ENCODE data around the gene SMYD3. TPM values are rescaled to one million over a fixed set of nuclear protein-coding genes. Genes with fewer than 3 reads are reported as not detected.

Gene SMYD3
- total RNA-seq, 1 donor from 2014 or later = 23.5 TPM

DNA sequence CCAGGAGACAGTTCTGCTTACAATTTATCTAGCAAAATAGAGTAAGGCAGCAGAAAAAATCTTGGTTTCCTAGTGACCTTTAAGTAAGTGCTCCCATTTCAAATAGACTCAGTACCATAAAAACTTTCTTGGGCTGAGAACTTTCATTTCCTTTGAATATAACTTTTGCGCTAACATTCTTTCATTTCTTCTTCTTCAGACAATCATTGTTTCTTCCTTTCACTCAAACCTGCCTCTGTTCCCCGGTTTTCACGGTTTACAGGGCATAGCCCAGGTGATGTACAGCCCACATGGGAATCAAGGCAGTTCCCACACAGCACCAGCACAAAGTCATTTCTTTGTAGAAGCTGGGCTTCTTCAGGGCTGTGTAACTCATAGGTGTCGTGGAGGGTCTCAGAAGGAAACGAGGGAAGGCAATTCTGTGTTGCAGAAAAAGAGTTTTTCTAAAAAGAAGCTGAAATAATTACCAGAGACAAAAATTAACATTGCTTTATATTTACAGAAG is 611.6 kb downstream of the SMYD3 start:
- H3K27ac ChIP-seq (ENCODE audit: low read depth, low read length) = no peak overlapping the region
- no peak overlapping the region for H3K4me3 ChIP-seq (ENCODE audit: low read length in 3 of 3)
- H3K9ac ChIP-seq (ENCODE audit: low read depth in 1 of 3, low read length in 3 of 3) = no peak overlapping the region
- no peaks in the 10 kb centered on the region for H3K36me3 ChIP-seq (ENCODE audit: control insufficient read depth in 3 of 3, insufficient read depth in 3 of 3, low read length in 3 of 3)
- peaks cover 0 to 3% (median 0%) of the 10 kb centered on the region in 3 donors for H3K9me3 ChIP-seq (ENCODE audit: control insufficient read depth in 3 of 3, low read length in 3 of 3)
- H3K4me1 ChIP-seq (ENCODE audit: control insufficient read depth in 3 of 3, insufficient read depth in 3 of 3, low read length in 3 of 3) = peaks cover 0 to 4% (median 4%) of the 10 kb centered on the region in 3 donors
- no peaks in the 10 kb centered on the region for H3K27me3 ChIP-seq (ENCODE audit: control insufficient read depth in 3 of 3, insufficient read depth in 3 of 3, low read length in 3 of 3)

DNA sequence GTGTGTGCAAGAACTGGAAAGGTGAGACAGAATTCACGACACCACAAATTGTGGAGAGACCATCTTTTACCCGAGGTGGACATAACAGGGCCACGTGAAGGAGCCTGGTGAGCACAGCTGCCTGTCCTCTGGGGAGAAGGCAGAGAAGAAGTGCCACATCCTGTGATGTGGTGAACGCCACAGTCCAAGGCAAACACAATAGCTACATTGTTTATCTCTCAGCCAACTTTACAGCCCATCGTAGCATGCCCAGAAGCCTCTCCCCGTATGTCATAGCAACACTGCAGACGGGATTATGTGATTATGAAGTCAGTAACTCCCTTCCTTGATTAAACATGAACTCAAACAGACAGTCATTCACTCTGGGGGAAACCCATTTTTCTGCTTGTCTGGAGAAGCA is 612.2 kb downstream of the SMYD3 start:
- H3K27ac ChIP-seq (ENCODE audit: low read depth, low read length) = no peak overlapping the region
- H3K9me3 ChIP-seq (ENCODE audit: control insufficient read depth in 3 of 3, low read length in 3 of 3) = peaks cover 0 to 3% (median 0%) of the 10 kb centered on the region in 3 donors
- H3K27me3 ChIP-seq (ENCODE audit: control insufficient read depth in 3 of 3, insufficient read depth in 3 of 3, low read length in 3 of 3) = no peaks in the 10 kb centered on the region
- H3K9ac ChIP-seq (ENCODE audit: low read depth in 1 of 3, low read length in 3 of 3) = no peak overlapping the region
- H3K4me3 ChIP-seq (ENCODE audit: low read length in 3 of 3) = no peak overlapping the region
- H3K4me1 ChIP-seq (ENCODE audit: control insufficient read depth in 3 of 3, insufficient read depth in 3 of 3, low read length in 3 of 3) = peaks cover 0 to 4% (median 4%) of the 10 kb centered on the region in 3 donors
- H3K36me3 ChIP-seq (ENCODE audit: control insufficient read depth in 3 of 3, insufficient read depth in 3 of 3, low read length in 3 of 3) = no peaks in the 10 kb centered on the region

DNA sequence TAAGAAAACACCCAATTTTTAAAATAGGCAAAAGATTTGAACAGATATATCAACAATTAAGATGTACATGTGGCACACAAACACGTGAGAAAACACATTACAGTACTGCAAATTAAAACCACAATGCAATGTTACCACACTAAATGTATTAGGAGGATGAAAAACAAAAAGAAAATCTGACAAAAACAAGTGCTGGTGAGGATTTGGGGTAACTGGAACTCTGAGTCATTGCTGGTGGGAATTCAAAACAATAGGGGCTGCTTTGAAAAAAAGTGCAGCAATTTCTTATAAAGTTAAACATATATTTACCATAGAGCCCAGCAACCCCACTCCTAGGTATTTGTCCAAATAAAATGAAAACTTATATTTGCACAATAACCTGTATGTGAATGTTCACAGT is 614.1 kb downstream of the SMYD3 start:
- Histone ChIP-seq H3K9ac (ENCODE audit: low read depth in 1 of 3, low read length in 3 of 3) (no peak overlapping the region), H3K4me3 (ENCODE audit: low read length in 3 of 3) (no peak overlapping the region), H3K9me3 (ENCODE audit: control insufficient read depth in 3 of 3, low read length in 3 of 3) (peaks cover 0 to 3% (median 0%) of the 10 kb centered on the region in 3 donors), H3K4me1 (ENCODE audit: control insufficient read depth in 3 of 3, insufficient read depth in 3 of 3, low read length in 3 of 3) (peaks cover 0 to 4% (median 4%) of the 10 kb centered on the region in 3 donors), H3K36me3 (ENCODE audit: control insufficient read depth in 3 of 3, insufficient read depth in 3 of 3, low read length in 3 of 3) (no peaks in the 10 kb centered on the region), H3K27ac (ENCODE audit: low read depth, low read length) (no peak overlapping the region), H3K27me3 (ENCODE audit: control insufficient read depth in 3 of 3, insufficient read depth in 3 of 3, low read length in 3 of 3) (no peaks in the 10 kb centered on the region)

DNA sequence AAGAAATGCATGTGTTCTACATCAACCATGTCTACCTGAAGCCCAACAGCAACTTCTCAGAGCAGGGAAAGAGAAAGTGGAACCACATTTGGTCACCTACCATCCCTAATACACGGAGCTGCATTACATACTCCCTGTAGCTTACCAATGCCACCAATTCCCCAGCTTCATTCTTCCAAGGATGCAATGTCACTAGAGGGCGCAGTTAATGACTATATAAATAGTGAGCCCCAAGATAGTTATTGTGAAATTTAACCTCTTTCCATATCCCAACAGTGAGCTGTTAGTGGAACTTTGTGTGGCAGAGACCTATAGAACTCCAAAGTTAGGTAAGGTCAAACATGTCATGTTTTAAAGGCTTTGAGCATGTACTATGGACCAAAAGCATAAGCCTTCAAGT is 618.3 kb downstream of the SMYD3 start:
- Histone ChIP-seq H3K9me3 (ENCODE audit: control insufficient read depth in 3 of 3, low read length in 3 of 3) (peaks cover 0 to 3% (median 0%) of the 10 kb centered on the region in 3 donors), H3K36me3 (ENCODE audit: control insufficient read depth in 3 of 3, insufficient read depth in 3 of 3, low read length in 3 of 3) (no peaks in the 10 kb centered on the region), H3K4me3 (ENCODE audit: low read length in 3 of 3) (no peak overlapping the region), H3K4me1 (ENCODE audit: control insufficient read depth in 3 of 3, insufficient read depth in 3 of 3, low read length in 3 of 3) (no peaks in the 10 kb centered on the region), H3K27ac (ENCODE audit: low read depth, low read length) (no peak overlapping the region), H3K9ac (ENCODE audit: low read depth in 1 of 3, low read length in 3 of 3) (no peak overlapping the region), H3K27me3 (ENCODE audit: control insufficient read depth in 3 of 3, insufficient read depth in 3 of 3, low read length in 3 of 3) (no peaks in the 10 kb centered on the region)

DNA sequence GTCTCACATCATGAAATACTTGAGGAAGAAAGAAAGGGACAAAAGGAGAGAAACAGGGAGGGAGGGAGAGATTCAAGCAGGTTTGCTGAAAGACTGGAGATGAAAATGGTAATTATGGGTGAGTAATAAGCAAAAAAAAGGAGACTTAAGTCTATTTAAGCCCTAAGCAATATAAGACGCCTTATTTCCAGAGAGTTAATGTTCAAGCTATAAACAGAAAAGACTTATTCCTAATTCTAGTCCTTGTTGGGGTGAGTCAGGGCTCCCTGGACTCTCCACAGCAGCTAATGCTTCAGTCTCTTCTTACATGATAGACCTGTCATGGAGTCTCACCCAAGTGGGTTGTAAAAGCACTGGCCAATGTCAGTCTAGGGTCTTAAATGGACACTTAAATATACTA is 619.2 kb downstream of the SMYD3 start:
- Histone ChIP-seq H3K27ac (ENCODE audit: low read depth, low read length) (no peak overlapping the region), H3K9me3 (ENCODE audit: control insufficient read depth in 3 of 3, low read length in 3 of 3) (peaks cover 0 to 3% (median 0%) of the 10 kb centered on the region in 3 donors), H3K4me3 (ENCODE audit: low read length in 3 of 3) (no peak overlapping the region), H3K4me1 (ENCODE audit: control insufficient read depth in 3 of 3, insufficient read depth in 3 of 3, low read length in 3 of 3) (no peaks in the 10 kb centered on the region), H3K27me3 (ENCODE audit: control insufficient read depth in 3 of 3, insufficient read depth in 3 of 3, low read length in 3 of 3) (no peaks in the 10 kb centered on the region), H3K36me3 (ENCODE audit: control insufficient read depth in 3 of 3, insufficient read depth in 3 of 3, low read length in 3 of 3) (no peaks in the 10 kb centered on the region), H3K9ac (ENCODE audit: low read depth in 1 of 3, low read length in 3 of 3) (no peak overlapping the region)

DNA sequence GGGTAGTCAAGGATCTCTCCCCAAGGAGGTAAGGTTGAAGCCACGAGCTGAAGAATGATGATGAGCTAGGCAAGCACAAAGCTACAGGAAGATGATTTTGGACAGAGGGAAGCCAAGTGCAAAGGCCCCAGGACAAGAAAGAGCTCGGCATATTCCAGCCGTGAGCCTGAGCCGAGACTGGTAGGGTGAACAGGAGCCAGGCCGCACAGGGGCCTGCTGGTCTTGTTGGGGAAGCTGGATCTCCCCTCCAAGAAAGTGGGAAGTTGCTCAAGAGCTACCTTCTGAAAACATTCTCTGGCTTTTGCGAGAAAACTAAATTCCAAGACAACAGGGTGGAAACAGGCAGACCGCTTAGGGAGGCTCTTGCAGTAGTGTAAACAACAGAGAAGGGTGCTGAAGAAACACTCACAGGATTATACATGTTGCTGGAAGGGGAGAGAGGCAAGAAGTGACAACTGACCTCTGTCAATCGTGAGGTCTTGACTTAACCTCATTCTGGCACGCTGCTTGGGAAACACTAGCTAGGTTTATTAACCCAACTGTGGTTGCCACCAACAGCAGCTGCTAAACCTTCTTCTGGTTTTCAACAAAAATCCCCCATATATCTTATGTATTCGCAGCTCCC is 625.2 kb downstream of the SMYD3 start:
- Histone ChIP-seq H3K9ac (ENCODE audit: low read depth in 1 of 3, low read length in 3 of 3) (no peak overlapping the region), H3K4me1 (ENCODE audit: control insufficient read depth in 3 of 3, insufficient read depth in 3 of 3, low read length in 3 of 3) (peaks cover 3 to 10% (median 6%) of the 10 kb centered on the region in 3 donors), H3K36me3 (ENCODE audit: control insufficient read depth in 3 of 3, insufficient read depth in 3 of 3, low read length in 3 of 3) (peaks cover 0 to 2% (median 0%) of the 10 kb centered on the region in 3 donors), H3K4me3 (ENCODE audit: low read length in 3 of 3) (no peak overlapping the region), H3K9me3 (ENCODE audit: control insufficient read depth in 3 of 3, low read length in 3 of 3) (no peaks in the 10 kb centered on the region), H3K27me3 (ENCODE audit: control insufficient read depth in 3 of 3, insufficient read depth in 3 of 3, low read length in 3 of 3) (no peaks in the 10 kb centered on the region), H3K27ac (ENCODE audit: low read depth, low read length) (no peak overlapping the region)

DNA sequence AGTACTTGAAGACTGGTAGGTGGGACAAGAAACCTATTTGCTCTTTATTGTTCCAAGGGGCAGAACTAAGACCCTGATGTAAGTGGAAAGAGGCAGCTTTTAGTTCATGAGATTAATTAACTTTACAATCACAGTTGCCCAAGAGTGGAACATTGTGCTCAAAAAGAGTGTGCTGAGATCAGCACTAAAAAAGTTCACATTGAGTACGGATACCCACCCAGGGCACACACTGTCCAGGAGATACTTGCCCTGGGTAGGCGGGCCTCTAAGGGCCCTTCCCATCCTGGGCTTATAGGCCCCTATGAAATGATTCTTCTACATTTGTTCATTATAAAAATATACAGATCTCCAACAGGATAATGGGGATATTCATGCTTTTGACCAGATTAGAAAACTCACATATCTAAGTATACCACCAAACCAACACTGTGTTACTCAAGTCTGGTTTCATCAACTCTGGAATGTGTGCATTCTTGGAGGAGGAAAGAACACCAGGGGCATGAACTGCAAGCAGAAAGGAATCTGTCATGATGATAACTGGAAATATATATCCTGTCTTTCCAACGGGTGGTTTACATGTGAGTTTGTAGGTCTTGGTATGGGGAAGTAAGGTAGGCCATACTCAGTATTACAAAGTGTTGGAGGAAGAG is 626.2 kb downstream of the SMYD3 start:
- H3K27me3 ChIP-seq (ENCODE audit: control insufficient read depth in 3 of 3, insufficient read depth in 3 of 3, low read length in 3 of 3) = no peaks in the 10 kb centered on the region
- no peaks in the 10 kb centered on the region for H3K9me3 ChIP-seq (ENCODE audit: control insufficient read depth in 3 of 3, low read length in 3 of 3)
- H3K27ac ChIP-seq (ENCODE audit: low read depth, low read length) = no peak overlapping the region
- peaks cover 0 to 2% (median 0%) of the 10 kb centered on the region in 3 donors for H3K36me3 ChIP-seq (ENCODE audit: control insufficient read depth in 3 of 3, insufficient read depth in 3 of 3, low read length in 3 of 3)
- peaks cover 3 to 10% (median 6%) of the 10 kb centered on the region in 3 donors for H3K4me1 ChIP-seq (ENCODE audit: control insufficient read depth in 3 of 3, insufficient read depth in 3 of 3, low read length in 3 of 3)
- H3K9ac ChIP-seq (ENCODE audit: low read depth in 1 of 3, low read length in 3 of 3) = no peak overlapping the region
- no peak overlapping the region for H3K4me3 ChIP-seq (ENCODE audit: low read length in 3 of 3)

DNA sequence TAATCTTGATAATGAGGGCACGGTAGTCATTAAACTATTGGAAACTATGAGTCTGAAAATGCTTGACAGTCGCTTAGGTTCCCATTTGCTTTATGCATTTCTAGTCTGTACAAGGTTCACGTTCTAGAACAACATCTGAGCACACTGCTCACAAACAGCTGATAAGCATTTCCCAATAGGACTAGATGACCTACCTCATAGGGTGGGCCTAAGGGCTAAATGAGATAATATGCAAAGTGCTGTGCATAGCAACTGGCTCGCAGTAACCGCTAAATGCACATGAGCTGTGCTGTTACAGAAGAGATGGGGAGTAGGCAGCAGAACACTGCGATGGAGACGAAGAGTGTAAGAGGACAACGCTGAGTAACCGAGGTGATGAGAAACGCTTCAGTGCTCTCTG is 628.0 kb downstream of the SMYD3 start:
- Histone ChIP-seq H3K4me3 (ENCODE audit: low read length in 3 of 3) (no peak overlapping the region), H3K4me1 (ENCODE audit: control insufficient read depth in 3 of 3, insufficient read depth in 3 of 3, low read length in 3 of 3) (peaks cover 3 to 17% (median 11%) of the 10 kb centered on the region in 3 donors), H3K9ac (ENCODE audit: low read depth in 1 of 3, low read length in 3 of 3) (no peak overlapping the region), H3K27me3 (ENCODE audit: control insufficient read depth in 3 of 3, insufficient read depth in 3 of 3, low read length in 3 of 3) (no peaks in the 10 kb centered on the region), H3K27ac (ENCODE audit: low read depth, low read length) (no peak overlapping the region), H3K36me3 (ENCODE audit: control insufficient read depth in 3 of 3, insufficient read depth in 3 of 3, low read length in 3 of 3) (peaks cover 0 to 2% (median 0%) of the 10 kb centered on the region in 3 donors), H3K9me3 (ENCODE audit: control insufficient read depth in 3 of 3, low read length in 3 of 3) (no peaks in the 10 kb centered on the region)

DNA sequence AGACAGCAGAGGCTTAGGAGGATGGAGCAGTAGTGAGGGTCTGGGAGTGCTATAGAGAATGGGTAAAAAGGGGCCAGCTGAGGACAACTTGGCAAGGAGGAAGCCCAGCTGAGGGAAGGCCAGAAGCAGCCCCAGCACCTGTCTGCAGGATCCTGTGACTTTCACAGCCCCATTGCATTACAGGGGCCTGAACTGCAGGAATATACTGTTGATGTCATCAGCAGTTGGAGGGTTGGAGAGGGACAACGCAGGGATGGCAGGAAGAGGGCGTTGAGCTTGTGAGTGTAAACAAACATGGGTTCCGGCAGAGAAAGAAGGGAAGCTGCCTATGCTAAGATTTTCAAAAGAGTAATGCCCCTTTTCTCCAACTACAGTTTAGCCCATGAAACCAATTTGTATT is 628.5 kb downstream of the SMYD3 start:
- Histone ChIP-seq H3K27me3 (ENCODE audit: control insufficient read depth in 3 of 3, insufficient read depth in 3 of 3, low read length in 3 of 3) (no peaks in the 10 kb centered on the region), H3K9me3 (ENCODE audit: control insufficient read depth in 3 of 3, low read length in 3 of 3) (no peaks in the 10 kb centered on the region), H3K36me3 (ENCODE audit: control insufficient read depth in 3 of 3, insufficient read depth in 3 of 3, low read length in 3 of 3) (peaks cover 0 to 2% (median 0%) of the 10 kb centered on the region in 3 donors), H3K4me3 (ENCODE audit: low read length in 3 of 3) (no peak overlapping the region), H3K27ac (ENCODE audit: low read depth, low read length) (no peak overlapping the region), H3K4me1 (ENCODE audit: control insufficient read depth in 3 of 3, insufficient read depth in 3 of 3, low read length in 3 of 3) (peaks cover 3 to 17% (median 11%) of the 10 kb centered on the region in 3 donors), H3K9ac (ENCODE audit: low read depth in 1 of 3, low read length in 3 of 3) (no peak overlapping the region)

DNA sequence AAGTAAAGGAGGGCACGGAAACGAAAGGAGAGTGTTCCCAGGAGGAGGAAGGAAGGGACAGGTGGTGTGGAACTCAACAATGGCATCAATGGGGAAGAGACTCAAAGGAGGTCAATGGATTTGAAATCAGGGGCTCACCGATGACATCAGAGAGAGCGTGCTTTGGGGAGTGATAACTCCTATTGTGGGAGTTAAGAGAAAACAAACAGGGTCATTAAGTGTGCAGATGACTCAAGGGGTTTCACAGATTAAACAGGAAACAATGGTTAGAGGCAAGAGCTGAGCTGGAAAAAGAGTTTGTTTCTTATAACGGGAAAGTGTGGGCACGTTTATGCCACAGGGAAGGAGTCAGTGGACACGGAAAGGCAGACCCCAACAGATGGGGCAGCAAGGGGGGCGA is 629.1 kb downstream of the SMYD3 start:
- Histone ChIP-seq H3K4me1 (ENCODE audit: control insufficient read depth in 3 of 3, insufficient read depth in 3 of 3, low read length in 3 of 3) (peaks cover 3 to 17% (median 11%) of the 10 kb centered on the region in 3 donors), H3K9ac (ENCODE audit: low read depth in 1 of 3, low read length in 3 of 3) (no peak overlapping the region), H3K36me3 (ENCODE audit: control insufficient read depth in 3 of 3, insufficient read depth in 3 of 3, low read length in 3 of 3) (peaks cover 0 to 2% (median 0%) of the 10 kb centered on the region in 3 donors), H3K9me3 (ENCODE audit: control insufficient read depth in 3 of 3, low read length in 3 of 3) (no peaks in the 10 kb centered on the region), H3K27me3 (ENCODE audit: control insufficient read depth in 3 of 3, insufficient read depth in 3 of 3, low read length in 3 of 3) (no peaks in the 10 kb centered on the region), H3K27ac (ENCODE audit: low read depth, low read length) (no peak overlapping the region), H3K4me3 (ENCODE audit: low read length in 3 of 3) (no peak overlapping the region)

All from skeletal muscle tissue (tissue), 4 donors.